SHP77 (cell line): ENCODE data around the gene USP46.

Experiments
- DNase-seq, 2 experiments: peaks; one replicate each; lab custom pipeline; 2025; lab: John Stamatoyannopoulos, UW

Gene USP46

DNA sequence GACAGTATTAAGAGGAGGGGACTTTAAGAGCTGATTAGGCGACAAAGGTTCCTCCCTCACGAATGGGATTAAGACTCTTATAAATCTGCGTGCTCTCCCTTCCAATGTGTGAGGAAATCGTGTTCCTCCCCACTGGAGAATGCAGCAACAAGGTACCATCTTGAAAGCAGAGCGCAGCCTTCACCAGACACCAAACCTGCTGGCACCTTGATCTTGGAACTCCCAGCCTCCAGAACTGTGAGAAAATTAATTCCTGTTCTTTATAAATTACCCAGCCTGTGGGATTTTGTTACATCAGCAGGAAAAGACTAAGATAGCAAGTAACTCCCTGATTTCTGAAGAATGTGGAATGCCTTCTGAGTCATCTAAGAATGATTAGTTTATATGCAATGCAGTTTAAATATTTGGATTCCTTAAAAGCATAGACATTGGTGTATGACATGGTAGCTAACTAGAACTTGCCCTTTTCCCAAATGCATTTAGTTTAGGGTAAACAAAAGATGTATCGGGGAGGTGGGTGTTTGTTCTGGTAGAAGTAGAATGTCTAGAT is 86.1 kb downstream of the USP46 start:
- DNase-seq = no peak

DNA sequence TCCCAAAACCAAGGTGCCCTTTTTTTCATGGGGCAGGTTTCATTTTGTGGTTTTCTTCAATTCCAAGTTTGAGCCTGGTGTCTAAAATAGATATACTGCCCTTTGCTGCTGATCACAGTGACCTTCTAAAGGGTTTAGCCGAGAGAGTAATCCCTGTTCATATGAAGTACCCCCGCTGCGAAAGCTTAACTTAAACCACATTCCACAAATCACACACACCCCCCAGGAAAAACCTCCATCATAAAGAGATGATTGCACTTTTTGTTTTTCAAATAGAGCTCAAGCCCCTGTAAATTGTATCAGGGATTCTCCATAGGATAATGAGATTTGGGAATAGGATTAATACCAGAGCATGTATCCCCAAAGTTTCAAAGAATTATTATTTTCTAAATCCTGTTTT is 90.8 kb downstream of the USP46 start:
- no peak for DNase-seq

DNA sequence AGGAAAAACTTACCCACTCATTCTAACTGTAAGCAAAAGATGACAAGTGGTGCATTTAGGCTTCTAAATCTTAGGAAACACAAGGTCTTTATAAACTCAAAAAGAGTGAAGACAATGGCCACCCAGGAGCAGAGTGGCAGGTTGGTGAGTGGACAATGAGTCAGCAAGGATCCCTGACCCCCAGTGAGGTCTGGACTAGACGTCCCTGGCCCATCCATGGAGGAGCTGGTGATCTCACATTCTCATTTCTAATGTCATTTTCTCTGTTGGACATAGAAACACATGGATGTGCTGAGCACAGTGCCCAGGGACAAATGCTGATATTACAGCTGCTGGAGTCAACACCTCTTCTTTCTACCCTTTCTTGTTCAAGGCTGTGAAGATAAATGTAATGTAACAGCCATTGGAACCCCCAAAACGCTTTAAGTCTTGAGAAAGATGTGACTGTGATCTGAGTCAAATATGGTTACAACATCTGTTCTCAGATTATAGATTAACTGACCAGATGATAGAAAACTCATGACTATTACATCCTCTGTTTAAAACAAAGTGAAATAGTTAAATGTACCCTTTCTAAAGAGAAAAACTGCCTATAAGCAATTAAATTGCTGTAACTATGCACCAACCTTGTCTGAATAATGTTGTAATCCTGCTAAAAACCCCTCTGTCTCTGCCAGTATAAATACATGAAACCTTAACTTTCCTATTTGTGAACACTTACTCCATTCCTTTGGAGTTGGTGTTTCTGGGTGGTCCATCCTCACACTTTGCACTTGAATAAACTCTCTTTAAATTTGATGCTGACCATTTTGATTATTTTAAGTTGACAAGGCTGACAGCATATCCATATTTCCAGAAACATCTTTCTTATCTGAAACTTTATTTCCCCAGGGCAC is 92.7 kb downstream of the USP46 start:
- no peak for DNase-seq

DNA sequence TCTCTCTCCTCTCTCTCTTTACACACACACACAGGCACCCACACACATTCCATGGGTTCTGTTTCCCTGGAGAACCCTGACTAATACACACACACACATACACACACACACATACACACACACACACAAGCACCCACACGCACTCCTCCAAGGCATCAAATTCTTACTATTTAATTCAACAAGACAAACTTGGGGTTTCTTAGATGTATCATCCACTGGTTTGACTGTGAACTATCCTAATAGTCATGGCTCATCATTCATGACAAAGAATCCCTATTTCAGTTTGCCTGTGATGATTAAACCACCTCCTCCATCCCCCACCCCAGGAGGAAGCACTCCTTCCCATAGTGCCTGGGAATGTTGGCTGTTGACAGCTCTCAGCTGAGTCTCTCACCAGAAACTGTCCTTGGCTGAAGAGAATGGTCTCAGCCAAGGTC is 98.2 kb downstream of the USP46 start:
- DNase-seq = no peak

DNA sequence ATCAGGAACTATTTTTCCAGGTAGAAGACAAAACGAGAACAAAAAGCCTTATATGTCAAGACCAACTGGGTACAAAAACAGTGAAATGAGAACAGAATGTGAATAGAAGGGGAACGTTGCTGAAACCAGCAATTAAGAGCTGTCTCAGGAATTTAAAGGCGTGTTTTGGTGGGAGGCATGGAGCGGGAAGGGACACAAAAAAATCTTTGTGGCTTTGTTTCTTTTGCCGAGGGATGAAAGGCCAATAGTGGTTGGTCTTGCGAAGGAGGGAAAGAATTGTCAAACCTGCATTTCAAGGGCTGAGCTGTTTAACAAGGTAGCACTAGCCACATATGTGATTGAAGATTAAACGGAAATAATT is 103.8 kb downstream of the USP46 start:
- DNase-seq = no peak

DNA sequence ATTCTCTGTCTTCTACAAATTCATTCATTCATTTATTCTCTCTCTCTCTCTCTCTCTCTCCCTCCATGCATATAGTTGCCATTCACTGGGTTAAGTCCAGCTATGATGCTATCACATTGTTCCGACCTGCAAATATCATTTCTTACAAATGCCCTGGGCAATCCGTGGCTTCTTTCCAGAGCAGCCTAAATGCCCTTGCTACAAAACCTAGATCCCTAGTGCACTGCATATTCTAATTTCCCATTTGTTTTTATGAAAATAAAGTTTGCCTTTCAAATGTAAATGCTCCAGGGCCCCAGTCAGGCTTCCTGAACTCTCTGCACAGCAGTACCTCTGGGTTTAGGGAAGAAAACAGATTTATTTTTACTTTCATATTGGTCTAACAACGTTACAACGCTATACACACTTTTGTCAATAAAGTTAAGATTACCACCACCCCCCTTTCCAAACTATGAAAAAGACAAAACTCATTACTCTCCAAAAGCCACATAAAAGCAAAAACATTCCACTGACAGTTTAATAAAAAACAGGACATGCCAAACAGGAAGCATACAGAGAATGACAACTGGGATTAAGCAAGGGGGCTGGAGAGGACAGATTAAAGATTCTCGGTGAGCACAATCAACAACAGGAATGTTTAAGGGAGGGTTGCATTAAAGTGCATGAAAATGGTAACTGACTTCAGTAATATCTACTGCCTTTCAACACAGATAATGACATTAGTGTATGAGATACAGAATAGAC is 104.3 kb downstream of the USP46 start:
- DNase-seq = no peak

DNA sequence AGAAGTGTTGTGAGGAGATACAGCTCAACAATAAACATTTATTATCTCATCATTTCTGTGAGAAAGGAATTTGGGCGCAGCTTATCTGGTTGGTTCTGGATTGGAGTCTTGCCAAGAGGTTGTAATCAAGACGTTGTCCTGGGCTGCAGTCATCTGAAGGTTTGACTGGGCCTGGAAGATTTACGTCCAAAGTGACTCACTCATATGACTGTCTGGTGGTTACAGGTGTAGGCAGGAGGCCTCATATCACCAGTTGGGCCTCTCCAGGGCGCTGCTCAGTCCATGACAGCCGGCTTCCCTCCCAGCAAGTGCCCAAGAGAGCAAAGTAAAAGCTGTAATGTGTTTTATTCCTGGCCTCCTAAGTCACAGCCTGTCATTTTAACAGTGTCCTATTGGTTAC is 106.3 kb downstream of the USP46 start:
- no peak for DNase-seq

DNA sequence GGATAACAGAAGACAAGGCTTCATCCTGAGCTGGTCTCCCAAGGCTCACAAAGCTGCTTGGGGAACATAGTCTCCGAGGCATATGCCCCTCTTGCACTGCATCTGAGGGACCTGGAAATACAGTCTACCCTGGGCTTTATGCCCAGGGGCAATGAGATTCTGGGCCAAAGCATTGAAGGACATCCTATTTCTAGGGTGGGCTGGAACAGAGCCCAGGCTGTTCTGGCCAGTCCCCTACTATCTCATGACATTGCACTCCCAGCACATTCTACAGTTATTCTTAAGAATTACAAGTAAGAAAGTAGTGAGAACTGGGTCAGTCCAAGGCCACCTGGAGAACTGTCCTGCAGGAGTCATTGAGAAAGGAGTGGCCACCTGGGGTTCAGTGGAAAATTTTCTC is 107.6 kb downstream of the USP46 start:
- no peak for DNase-seq

DNA sequence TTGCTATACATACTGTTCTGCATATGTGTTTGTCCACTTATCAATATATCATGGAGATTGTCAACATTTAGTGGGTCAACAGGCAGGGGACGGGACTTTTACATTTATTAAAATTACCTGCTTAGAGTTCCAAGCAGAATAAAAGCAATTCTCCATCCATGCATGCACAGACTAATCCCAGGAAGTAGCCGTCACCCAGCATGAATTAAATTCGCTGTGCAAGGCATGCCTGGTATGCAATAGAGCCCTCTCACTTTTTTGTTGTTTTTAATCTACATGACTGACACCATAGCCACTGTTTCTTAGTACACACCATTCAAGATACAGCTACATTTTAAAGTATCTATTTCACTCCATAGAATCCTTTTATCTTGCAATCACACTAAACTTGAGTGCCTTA is 108.9 kb downstream of the USP46 start:
- no peak for DNase-seq

DNA sequence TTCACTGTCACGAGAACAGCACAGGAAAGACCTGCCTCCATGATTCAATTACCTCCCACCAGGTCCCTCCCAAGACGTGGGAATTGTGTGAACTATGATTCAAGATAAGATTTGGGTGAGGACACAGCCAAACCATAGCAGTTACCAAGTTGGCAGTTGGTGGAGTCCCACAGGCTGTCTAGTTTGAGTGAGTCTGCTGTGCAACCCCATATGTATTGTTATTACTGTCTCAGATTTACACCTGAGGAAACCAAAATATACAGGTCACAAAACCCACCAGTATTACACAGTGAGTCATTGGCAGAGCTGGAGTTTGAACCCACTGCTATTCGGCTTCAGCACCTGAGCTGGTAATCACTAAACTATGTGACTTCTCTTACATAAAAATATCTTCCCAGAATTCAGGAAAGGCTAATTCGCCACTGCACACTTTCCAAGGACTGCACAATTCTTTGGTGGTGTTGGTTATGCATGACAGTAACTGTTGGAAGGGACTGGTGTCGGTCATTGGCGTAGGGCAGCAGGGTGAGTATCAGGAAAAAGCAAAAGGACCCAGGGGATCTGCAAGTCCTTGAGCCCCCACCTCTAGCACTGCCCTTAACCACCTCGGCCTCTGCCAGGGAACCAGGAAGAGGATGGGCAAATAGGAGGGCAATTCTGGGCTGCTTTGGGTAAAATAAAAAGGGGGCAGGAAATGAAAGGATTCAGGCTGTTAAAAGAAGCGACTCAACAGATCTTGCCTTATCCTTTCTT is 110.1 kb downstream of the USP46 start:
- no peak for DNase-seq

DNA sequence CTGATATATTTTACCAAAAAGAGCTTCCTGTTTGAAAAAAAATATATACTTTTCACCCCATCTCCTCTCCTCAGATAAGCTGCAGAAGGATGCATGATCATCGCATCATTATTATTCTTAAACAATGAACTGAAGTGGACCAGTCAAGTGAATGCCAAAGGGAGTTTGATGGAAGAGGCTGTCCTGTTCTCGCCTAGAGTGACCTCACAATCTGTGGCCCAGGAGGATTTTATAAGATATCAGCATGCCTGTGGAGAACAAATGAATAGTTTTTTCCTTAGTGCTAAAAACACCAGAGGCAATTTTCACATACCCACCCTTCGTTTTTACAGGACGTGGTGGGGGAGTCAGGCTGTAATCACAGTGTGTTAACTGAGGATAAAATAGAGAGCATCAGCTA is 112.7 kb downstream of the USP46 start:
- DNase-seq = no peak

DNA sequence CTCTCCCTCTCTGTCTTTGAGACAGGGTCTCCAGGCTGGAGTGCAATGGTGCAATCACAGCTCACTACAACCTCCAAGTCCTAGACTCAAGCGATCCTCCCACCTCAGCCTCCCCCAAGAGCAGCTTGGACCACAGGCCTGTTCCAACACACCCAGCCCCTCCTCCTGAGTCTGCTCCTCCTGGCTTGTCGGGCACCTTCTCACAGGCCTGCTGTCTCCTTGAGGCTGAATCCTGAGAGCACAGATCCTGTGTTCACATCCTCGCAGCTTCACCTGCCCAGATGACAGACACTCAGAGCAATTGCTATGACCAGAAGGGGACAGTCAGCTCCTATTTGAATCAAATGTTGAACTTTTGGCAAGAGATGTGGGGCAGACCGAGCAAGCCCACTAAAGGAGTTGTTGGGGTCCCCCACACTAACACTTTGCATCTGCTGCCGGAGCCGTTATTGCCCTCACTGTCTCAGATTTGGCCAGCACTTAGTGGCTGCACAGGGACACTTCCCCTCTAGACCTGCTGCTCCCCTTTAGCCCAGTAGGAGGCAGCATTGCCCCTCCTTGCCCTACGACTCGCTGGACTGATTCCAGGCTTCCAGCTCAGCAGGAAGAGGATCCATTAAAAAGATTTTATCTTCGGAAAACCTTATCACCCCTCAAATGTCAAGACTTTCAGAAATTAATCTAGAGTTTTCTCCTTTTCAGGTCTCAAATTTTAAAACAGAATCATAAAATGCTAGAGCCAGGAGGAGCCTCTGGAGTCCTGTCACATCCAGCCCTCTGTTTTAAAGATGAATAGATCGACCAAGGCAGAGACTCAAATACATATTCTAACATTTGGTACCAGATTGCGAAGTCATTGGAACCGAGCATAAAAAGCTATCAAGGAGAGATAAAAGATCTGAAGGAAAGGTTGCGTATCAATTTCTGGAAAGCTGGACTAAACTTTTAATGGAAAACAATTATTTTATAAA is 113.7 kb downstream of the USP46 start:
- DNase-seq = peak; percentile 46 to 51
